Activated CD4-positive, alpha-beta T cell treated with anti-CD3 and anti-CD28 coated beads for 1 hour (primary cell): ENCODE results near the gene TAOK1.

Experiments used
- DNase-seq: peaks from one replicate; pipeline ENCODE4 v3.0.0-alpha.2; 2020

TAOK1 gene

GRCh38 chr17:29586676-29587469 is 196.7 kb downstream of the TAOK1 start:
- DNase-seq = no peak

GRCh38 chr17:29587591-29587990 is 197.4 kb downstream of the TAOK1 start:
- DNase-seq = no peak

- no peak for DNase-seq
Measured at GRCh38 chr17:29588017-29588561, 197.9 kb downstream of the TAOK1 start.

DNA sequence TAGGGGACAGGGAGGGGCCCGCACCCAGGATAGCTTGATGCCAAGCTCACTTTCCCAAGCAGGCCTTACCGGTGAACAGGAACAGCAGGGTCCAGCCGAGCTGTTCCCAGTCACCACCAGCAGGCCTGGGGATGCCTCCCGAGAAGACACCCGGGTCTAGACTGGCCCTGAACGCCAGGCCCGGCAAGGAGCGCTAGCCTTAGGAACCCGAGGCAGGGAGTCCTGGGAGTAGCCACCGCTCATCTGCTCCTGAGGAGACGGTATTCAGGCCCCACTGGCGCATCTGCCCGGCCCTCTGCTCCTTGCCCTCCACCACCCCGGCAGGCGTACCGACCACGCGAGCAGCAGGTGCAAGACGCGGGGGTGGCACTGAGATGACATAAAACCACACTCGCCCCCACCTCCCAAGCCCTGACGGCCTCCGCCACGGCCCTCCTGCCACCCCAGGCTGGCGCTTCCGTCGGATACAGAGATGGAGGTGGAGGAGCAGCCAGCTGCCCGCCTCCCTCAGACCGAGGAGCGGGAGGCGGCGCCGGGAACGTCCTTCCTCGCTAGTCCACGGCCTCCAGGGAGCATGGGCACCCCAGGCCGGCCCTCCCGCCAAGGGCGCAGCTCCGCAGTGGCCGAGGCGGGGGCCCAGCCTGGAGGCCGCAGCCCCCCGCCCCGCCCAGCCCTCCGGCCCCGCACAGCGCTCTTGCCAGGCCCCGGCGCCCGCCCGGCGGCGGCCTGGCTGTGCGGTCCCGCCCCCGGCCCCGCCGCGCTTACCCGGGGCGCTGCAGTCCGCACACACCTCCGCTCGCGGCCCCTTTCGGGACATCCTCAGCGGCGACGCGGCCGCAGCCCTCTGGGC is 198.6 kb downstream of the TAOK1 start:
- DNase-seq = no peak

GRCh38 chr17:29589524-29590410 is 199.6 kb downstream of the TAOK1 start, which contains the start of gene GIT1:
TSS of gene GIT1 (minus strand) at chr17:29589648. CDS start at chr17:29589378, 270 bp downstream.
- DNase-seq = peak; percentile 73

DNA sequence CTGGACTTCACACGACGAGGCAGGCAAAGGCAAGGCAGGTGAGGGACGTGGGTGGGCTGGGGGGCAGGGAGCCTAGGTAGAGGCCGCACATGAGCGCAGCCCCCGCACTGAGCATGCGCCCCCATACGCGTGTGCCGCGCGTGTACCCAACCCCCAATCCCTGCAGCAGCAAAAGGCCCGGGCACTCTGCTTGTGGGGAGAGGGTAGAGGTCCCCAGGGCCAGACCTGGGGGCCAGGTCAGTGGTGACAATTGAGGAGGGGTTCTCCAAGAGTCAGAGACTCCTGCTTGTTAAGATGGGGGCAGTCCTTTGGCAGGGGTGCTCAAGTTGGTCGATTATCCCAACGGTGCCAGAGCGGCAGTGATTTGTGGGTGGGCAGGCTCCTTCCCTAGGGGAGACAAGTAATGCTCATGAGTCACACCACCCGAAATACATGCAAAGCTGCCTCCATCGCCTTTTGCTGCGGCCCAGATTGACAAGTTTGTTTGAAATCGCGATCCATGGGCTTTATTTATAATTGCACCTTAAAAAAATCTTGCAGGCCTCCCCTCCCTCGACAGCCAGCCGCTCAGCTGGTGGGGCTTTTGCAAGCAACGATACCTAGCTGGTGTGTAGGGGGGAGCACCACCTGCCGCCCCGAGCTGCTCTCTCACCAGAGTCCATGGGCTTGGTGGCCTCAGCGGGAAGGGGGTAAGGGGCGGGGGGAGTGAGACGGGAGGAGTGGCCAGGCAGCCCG is 200.4 kb downstream of the TAOK1 start:
- DNase-seq = no peak

DNA sequence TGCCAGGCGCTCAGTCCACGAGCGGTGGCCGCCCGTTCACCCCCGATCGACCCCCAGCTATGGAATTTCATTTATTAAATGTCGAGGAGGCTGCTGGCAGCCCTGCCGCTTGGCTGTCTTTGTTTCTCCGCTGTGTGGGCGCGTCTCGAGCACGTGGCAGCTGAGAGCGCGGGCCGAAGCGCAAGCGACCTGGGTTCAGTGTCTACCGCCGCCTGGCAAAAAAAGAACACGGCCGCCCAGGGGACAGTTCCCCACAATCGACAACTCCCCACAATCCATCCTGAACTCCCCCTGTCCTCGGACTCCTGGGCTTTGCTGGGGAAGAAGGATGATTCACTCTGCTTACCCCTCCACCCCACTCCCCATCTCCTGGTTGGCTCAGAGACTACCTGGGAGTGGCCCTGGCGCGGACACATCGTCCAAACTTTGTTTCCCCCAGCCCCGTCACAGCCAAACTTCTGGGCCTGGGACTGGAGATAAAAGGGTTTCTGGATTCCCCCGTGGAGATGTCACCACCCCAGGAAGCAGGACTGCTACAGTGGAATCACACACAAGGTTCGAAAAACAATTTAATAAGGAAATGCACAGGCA is 201.1 kb downstream of the TAOK1 start:
- no peak for DNase-seq

- peak; percentile 60 for DNase-seq
Measured at GRCh38 chr17:29591737-29592608, 201.8 kb downstream of the TAOK1 start.

DNA sequence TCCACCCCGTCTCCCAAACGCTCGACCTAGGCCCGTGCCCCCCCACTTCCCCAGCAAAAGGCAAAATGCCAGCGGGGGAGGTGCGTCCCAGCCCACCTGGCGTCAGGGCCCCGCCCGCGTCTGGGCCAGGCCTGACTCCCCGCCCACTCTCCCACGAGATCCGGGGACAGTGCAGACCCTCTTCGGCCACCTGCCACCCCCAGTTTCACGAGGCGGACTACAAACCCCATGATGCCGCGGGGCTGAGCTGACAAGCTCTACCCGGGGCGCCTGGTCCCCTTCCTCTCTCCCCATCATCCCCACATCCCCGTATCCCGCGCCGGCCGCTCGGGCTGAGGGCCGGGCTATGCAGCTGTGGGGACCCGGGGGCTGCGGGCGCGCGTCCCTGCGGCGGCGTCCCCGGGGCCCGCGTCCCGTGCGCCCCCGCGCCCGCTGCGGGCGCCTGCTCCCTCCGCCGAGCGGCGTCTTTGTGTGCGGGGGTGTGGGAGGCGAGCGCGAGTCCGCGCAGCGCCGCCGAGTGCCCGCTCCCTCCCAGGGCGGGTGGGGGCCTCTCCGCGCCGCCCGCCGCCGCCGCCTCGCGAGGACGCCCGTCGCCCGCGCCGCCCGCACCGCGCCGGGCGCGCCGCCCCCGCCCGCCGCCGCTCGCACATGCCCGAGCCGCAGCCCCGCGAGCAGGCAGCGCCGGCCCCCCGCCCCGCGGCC is 202.8 kb downstream of the TAOK1 start, which contains the start of gene ANKRD13B:
ANKRD13B (plus strand) TSS at position 283 of the 702 bp plus-strand sequence. CDS start 490 bp downstream, outside the sequence.
- no peak for DNase-seq

DNA sequence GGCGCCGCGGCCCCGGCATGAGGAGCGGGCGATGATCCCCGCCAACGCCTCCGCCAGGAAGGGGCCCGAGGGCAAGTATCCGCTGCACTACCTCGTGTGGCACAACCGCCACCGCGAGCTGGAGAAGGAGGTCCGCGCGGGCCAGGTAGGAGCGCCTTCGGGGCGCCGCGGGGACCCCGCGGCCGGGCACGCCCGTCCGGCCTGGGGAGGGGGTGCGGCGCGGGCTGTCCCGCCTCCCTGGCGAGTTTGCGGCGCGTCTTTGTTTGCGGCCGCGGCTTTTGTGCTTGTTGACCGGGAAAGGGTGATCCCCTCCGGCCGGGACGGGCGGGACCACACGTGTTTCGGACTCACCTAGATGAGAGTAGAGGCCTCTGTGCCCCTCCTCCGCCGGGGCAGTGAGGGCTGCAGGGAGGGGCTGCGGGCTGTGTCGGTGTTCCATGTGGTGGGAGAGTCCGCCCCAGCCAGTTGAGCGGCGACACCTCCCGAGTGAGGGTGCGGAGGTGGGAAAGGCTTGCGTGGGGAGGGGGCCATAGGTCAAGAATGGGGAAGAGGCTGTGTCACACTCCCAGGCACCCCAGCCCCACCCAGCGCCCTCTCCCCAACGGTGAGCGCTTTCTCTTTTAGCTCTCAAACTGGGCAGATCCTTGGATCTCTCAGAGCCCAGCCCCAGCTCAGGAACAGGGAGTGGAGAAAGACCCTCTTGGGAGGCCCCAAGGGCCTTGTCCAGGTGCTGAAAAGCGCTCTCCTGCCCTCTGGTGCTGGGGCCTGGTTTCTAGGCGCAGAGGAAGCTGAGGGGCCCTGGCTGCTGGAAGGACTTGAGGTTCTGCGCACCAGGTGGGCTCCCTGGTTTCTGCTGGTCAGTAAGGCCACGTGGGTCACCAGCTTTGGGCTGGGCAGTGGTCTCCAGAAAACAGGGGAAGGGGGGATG is 203.7 kb downstream of the TAOK1 start:
- no peak for DNase-seq

DNA sequence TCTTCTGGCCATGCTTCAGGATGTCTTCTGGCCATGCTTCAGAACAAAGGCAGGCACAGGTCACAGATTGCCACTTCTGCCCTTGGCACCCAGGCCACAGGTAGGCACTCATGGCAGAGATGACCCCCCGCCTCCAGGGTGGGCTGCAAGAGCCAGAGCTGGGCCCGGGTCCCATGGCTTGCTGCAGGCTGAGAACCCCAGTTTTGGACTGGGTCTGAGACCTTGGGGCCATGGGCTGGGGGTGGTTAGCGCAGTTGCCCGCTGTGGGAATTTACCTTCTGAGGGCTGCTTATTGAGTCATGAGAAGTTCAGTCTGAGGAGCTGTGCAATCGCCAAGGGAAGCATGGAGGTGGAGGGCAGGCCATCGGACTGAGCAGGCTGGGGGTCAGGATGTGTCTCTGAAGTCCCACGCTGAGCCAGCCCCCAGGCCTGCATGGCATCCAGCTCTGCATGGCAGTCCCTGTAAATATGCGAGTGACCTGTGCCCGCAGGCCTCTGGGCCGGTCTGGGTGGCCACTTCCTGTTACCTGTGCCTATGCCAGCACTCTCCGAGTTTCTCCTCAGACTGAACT is 204.4 kb downstream of the TAOK1 start:
- no peak for DNase-seq

- DNase-seq = no peak
Measured at GRCh38 chr17:29595107-29595942, 205.2 kb downstream of the TAOK1 start.

GRCh38 chr17:29595943-29596774 is 206.0 kb downstream of the TAOK1 start:
- DNase-seq = no peak

- no peak for DNase-seq
Measured at GRCh38 chr17:29596811-29597210, 206.6 kb downstream of the TAOK1 start.

- DNase-seq = no peak
Measured at GRCh38 chr17:29597361-29598172, 207.4 kb downstream of the TAOK1 start.
